NCI-H2196 (cell line): ENCODE measurements around the gene DZIP1L.

ENCODE experiments used
- DNase-seq: peaks from one replicate; lab custom pipeline; 2025; ENCODE audit not compliant: unreplicated experiment; lab: John Stamatoyannopoulos, UW

DZIP1L gene

DNA sequence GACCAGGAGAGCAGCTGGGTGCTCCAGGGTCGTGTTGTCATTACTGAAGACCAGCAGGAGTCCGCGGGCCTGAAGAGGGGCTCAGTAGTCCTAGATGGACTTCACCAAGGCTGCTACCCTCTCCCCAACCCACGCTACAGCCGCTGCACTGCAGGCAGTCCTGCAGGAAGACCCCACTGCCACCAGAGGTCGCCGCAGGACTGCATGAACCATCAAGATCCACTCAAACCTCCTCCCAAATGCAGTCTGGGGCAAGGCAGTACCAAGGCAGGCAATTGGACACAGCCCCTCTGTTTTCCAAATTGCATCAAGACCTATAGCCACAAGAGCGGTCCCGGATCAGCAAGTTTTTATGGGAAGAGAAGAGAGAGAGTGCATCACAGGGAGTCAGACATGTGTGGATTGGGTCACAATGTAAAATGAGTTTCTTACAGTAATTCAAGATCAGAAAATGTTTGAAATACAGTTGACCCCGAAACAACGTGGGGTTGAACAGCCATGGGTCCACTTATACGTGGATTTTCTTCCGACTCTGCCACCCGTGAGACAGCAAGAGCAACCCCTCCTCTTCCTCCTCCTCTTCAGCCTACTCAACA lies 46.7 kb downstream of the DZIP1L start:
- peak; percentile 85 for DNase-seq

DNA sequence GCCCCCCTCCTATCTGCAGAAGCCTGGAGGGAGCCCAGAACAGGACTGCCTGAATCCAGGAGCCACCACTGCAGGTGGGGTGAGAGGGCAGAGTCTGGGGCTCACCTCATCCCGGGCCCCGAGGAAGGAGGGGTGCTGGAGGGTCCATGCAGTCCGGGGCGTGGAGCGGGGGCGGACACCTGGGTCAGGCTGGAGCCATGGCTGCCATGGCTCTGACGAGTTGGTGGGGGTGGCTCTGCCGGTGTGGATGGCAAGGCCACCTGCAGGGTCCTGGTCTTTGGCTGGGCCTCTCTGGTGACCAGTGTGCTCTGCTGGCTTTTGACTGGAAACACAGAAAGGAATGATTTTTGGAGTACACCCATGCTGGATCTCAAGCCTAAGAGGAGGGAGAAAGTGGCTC lies 47.4 kb downstream of the DZIP1L start:
- no peak for DNase-seq

DNA sequence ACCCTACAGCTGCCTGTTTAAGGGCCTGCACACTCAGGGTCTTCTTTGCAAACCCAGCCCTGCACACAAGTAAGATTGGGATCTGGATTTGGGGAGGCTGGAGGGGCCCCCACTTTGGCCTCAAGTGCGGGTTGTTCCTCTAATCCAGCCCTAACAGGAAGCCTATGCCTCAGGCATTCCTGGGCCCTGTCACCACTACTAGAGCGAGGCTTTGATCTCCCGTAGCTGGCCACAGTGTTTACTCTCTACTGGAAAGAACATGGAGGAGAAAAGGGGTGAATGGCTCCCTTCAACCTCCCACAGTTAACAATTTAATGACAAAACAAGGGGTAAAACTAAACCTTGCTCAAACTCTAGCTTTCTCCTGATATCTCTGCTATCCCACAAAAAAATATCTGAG lies 48.4 kb downstream of the DZIP1L start:
- no peak for DNase-seq

- DNase-seq = no peak
These were observed 49.0 kb downstream of the DZIP1L start for GRCh38 chr3:138066383-138066782.

DNA sequence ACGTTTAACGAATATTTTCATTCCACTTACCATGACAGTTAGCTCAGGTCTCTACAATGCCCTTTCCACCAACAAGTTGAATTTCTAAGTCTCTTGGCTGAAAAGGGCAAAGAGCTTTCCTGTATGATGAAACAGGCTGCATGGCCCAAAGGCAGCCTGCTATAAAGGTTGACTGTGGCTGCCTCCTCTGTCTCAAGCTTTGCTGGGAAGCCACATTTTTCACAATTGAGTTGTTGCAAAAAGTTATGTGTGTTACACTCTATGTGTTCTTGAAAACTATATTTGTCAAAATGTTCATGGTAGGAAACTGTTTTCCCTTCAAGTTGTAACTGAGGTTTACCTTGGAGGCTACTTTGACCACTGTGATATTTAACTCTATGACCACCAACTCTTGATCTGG lies 49.5 kb downstream of the DZIP1L start:
- DNase-seq = no peak

DNA sequence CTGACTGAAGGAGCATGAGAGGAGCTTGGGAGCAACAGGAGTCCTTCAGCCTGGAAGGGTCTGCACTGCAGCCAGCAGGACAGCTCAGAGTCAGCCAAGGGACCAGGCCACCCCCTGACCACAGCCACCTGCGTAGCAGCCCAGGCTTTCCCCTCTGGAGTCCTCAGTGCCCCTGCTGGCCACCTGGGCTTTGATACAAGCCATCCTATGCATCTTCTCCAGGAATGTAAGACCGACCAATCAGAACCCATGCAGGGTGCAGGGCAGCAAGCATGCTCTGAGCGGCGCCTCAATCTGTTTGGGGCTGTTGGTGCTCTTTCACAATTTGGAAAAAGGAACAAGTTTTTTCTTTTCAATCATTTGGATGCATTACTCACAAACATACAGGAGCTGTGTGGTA lies 52.0 kb downstream of the DZIP1L start:
- no peak for DNase-seq

DNA sequence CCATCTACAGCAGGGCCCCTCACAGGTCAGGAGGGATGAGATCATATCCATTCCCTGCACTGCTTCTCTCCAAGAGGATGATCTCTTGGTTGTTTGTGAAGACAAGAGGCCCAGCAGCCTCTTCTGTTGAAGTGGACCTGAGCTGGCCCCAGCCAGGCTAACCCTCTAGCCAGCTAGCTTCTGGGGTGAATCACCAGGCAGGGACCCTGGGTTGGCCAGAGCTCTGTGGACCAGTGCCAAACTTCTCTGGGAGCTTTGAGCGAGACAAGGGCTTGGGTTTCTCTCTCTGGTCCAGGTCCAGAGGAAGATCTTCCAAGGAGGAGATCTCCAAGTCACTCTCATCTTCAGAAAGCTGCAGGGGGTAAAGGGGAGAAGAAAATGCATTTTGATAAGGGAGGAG lies 52.8 kb downstream of the DZIP1L start:
- DNase-seq = no peak

- DNase-seq = no peak
These were observed 53.4 kb downstream of the DZIP1L start for GRCh38 chr3:138062037-138062436.

GRCh38 chr3:138060792-138061191 lies 54.6 kb downstream of the DZIP1L start:
- DNase-seq = no peak

DNA sequence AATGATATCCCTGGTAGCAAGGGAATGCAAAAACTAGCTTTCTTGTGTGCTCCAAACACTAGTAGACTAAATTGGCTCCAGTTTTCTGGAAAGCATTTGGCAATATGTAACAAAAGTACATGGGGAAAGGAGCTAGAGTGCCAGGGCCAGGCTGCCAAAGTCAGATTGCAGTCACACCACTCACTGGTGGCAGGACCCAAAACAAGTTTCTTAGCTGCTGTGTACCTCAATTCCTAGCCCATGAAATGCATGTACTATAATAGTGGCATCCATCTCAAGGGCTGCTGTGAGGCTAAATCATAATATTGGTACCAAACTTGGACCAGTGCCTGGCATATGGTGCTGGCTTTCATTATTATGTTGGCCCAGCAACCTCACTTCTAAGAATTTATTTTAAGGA lies 56.1 kb downstream of the DZIP1L start:
- DNase-seq = no peak

DNA sequence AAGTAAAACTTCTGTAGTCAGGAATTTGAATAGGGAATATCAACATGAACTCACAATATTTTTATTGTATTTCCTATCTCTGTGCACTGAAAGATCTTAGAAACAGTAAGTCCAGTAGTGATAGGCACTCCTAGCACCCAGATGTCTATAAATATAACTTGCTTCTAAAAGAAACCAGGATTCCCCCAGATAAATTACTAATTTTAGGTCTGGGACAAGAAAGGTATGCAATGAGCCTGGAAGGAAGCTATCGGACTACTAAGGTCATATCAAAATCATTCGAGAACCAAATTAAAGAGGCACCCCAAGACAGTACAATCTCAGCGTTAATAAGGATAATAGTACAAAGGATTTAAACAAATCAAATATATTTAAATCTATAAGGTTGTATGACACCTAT lies 58.0 kb downstream of the DZIP1L start:
- DNase-seq = no peak

DNA sequence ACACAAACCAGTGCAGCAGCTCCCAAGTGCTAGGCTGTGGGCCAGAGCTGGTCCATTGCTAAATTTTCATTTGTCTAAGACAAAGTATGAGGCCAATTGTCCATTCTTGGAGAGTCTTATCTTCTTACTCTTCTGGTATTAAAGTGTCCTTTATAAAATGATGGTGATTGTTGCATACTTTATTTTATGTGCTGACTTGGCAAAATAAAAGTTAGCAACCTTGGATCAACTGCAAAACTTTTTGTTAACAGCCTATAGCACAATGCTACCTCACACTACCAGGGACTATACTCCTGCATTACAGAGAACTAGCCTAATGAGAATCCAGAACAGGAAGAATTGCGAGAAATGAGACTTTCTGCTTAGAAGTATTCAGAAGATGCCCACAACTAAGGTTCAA lies 61.4 kb downstream of the DZIP1L start:
- no peak for DNase-seq

GRCh38 chr3:138051947-138052802 lies 63.2 kb downstream of the DZIP1L start:
- peak; percentile 50 for DNase-seq

DNA sequence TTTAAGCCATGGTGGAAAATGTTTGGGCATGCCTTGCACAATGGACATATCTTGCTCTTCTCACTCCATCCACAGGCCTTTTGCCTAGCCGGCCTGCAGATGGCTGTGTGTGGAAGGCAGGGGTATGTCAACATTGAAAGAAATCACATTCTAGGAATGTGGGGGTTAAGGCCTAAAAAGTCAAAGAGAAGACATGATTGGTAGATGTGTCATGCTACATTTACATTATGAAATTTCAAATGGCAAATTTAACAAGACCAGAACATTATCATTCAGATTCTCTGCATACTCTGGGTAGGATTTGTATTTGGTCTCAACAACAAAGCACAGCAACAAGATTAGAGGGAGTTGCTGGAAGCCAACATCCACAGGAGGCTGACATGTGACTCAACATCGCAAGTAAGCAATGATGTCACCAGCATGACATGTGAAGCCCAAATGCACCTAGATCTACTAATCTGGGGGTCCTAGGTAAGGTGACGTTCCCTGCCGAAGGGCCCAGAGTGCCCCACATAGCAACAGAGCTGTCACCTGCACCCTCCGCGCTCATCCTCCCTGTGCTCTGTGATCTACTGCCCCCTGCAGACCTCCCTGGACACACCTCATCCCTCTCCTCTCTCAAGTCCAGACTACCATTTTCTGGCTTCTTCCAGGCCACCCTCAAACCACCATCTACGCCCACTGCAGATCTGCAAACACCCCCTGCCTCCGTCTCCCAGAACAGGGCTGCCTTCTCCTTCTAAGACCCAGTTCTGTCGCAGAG lies 66.1 kb downstream of the DZIP1L start:
- no peak for DNase-seq

DNA sequence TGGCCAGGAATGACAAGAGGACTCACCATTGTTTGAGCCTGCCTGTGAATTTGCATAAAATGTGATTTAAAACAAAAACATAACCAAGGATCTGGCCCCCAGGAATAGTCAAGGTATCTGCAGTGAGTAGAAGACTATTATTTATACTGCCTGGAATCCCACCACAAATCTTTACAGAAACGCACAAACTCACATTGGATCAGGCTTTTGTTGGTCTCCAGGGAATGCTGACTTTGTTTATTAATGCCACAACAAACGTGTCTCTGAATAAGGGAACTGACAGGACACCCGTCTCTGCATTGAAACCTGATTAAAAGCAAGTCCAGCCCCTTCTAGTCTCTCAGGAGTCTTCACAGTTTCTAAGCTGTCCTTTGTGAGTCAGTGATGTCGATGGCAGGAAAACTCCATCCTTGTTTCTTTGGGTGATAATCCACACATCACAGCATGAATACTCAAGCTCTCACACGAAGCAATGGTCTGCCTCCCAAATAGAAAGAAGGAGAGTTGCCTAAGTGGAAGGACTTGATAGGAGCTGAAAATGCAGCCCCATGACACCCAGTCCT lies 67.7 kb downstream of the DZIP1L start:
- no peak for DNase-seq

GRCh38 chr3:138046955-138047354 lies 68.5 kb downstream of the DZIP1L start:
- DNase-seq = no peak

GRCh38 chr3:138046085-138046484 lies 69.3 kb downstream of the DZIP1L start:
- DNase-seq = no peak

DNA sequence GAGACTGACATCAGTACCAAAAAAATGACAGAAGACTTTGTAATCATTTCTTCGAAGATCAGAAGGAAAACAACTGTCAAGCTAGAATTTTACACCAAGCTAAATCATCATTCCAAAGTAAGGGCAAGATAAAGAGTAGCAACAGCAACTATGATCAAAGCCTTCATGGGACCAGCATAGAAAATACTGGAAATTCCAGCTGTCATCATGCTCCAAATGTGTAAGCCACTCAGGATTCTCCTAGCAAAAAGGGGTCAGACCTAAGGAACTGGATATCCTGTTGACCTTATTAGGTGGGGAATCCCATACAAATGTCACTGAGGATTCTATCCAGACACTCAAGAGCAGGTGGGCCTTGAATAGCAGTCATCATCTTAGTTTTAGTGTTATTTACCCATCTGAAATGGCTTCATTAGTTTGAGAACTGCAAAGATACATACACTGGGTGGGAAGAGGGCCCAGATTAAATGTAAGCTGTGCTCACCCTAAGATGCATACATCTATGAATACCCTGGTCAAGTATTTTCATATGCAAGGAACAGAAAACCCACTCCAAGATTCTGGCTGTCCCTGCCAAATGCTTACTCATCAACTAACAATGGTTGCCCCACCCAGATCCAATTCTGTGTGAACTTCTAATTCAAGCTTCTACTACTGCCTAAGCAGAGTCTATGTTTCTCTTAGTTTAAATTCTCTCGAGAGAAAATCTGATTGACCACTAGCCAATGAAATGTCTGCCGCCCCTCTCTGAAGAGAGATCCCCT lies 72.0 kb downstream of the DZIP1L start:
- no peak for DNase-seq

DNA sequence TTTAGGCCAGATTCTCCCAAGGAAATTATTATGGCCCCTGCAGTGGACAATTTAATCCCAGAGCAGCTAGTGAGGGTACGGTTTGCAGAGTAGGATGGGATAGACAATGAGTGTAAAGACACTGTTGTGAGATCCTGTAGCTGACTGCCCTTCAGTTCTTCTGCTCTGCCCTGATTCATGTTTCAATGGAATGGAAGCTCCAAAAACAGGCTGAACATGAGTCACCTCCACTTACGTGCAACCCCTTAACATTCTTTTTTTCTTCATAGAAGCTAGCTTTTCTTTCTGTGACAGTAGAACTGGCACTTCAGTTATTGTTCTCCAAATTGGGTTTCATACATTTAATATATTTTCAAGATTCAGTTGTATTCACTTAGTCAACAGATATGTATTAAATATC lies 73.4 kb downstream of the DZIP1L start:
- DNase-seq = no peak

- DNase-seq = no peak
These were observed 76.5 kb downstream of the DZIP1L start for GRCh38 chr3:138038725-138039462.
